Urinary bladder (tissue), 4 donors: ENCODE data around the gene TAF4B. TPM values are rescaled to one million over a fixed set of nuclear protein-coding genes. Genes with fewer than 3 reads are reported as not detected.
"Not testable (repeated sequence)": the region's sequence is repeated elsewhere in the genome, so short reads cannot be mapped to it uniquely, and the experiment has no call there.

Experiments
- DNase-seq: peaks from one replicate; pipeline ENCODE4 v3.0.0-alpha.2; 2015; ENCODE audit errors: extremely low spot score
- H3K27ac ChIP-seq: one replicate; pipeline ENCODE4 v1.5.1; 2013; ENCODE audit warnings: low read depth, mild to moderate bottlenecking, moderate library complexity
- H3K36me3 ChIP-seq: one replicate; pipeline ENCODE4 v1.6.1; 2013; ENCODE audit warnings: mild to moderate bottlenecking, moderate library complexity; ENCODE audit not compliant: insufficient read depth
- H3K4me1 ChIP-seq: one replicate; pipeline ENCODE4 v1.6.1; 2013; ENCODE audit warnings: mild to moderate bottlenecking, moderate library complexity; ENCODE audit not compliant: insufficient read depth
- H3K4me3 ChIP-seq: one replicate; pipeline ENCODE4 v1.5.1; 2013; ENCODE audit warnings: low read depth, low read length
- WGBS: extraction: QIAGEN DNeasy Blood & Tissue Kit; methylation state at CpG from one replicate; pipeline ENCODE4 v1.1.7; 2013; 5-methylcytosine and 5-hydroxymethylcytosine counted together
- polyA plus RNA-seq: library from polyadenylated mRNA; stranded (reverse); fragments of 200-250 nt; gene quantifications from one replicate; pipeline ENCODE4 v1.2.3, GENCODE V29; 2013
- total RNA-seq: library from RNA; depleted of rRNA; stranded (reverse); fragments of >200 nt; gene quantifications from one replicate; pipeline ENCODE4 v1.2.3, GENCODE V29; 2014
- donor health status: healthy with polysubstance abuse.
- donor health status: healthy.

The TAF4B gene
- total and polyA plus RNA-seq, 2 donors: 3.5 to 5.0 TPM

GRCh38 chr18:26301681-26302080, 75.4 kb downstream of the TAF4B start:
- WGBS: 63% methylated on average over 3 of the region's 3 CpGs
- Histone ChIP-seq H3K4me1 (no peaks in the 10 kb centered on the region), H3K27ac (no peak overlapping the region), H3K4me3 (no peak overlapping the region), H3K36me3 (no peaks in the 10 kb centered on the region)
- DNase-seq: no peak

- not testable (repeated sequence) for DNase-seq, H3K4me1 ChIP-seq, H3K27ac ChIP-seq, H3K36me3 ChIP-seq, H3K4me3 ChIP-seq
- 100% methylated on average over 2 of the region's 2 CpGs for WGBS
Observed at GRCh38 chr18:26303222-26303621, 77.0 kb downstream of the TAF4B start.

- H3K27ac ChIP-seq: no peak overlapping the region
- H3K36me3 ChIP-seq: no peaks in the 10 kb centered on the region
- no peaks in the 10 kb centered on the region for H3K4me1 ChIP-seq
- no peak for DNase-seq
- no peak overlapping the region for H3K4me3 ChIP-seq
- WGBS: 95% methylated on average over 1 of the region's 1 CpG
Observed at GRCh38 chr18:26304511-26304910, 78.3 kb downstream of the TAF4B start.

GRCh38 chr18:26307161-26307773, 81.0 kb downstream of the TAF4B start:
- Histone ChIP-seq H3K36me3 (no peaks in the 10 kb centered on the region), H3K4me1 (no peaks in the 10 kb centered on the region), H3K4me3 (no peak overlapping the region), H3K27ac (no peak overlapping the region)
- 45% methylated on average over 3 of the region's 3 CpGs for WGBS
- no peak for DNase-seq

DNA sequence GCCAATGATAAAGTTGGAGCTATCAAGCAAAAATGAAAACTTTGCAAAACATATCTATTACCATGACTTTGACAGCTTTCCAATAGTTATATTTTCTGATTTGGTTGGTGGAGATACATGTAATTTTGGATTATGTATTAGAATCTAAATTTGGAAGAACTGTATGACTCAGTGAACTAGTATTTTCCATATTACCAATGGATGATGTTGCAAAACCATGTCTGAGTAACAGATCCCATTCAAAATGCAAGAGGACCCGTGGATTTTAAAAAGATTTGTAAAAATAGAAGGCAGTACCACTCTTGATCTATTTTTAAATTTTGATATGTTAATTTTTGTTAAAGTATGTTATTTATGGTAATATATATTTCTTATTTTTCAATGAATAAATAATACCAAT, 83.0 kb downstream of the TAF4B start:
- no peak overlapping the region for H3K4me3 ChIP-seq
- 74% methylated on average over 1 of the region's 1 CpG for WGBS
- H3K4me1 ChIP-seq: no peaks in the 10 kb centered on the region
- no peaks in the 10 kb centered on the region for H3K36me3 ChIP-seq
- no peak for DNase-seq
- H3K27ac ChIP-seq: no peak overlapping the region

DNA sequence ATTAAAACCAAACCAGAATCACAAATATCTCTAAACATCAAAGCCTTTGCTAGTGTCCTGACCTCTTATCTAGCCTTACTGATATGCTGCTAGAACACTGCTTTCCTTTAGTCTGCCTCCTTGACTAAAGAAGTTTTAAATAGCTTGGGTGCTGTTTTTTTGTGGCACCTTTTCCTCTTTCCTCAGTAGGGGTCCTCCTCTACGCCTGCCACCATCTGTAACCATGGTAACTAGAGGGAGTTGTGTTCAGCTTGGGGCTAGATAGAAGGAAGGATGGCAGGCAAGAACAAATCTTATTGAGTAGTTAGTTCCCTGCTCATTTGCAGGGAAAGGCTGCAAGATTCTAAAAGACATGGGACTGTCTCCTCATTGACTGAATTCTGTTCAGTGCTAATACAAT, 86.0 kb downstream of the TAF4B start:
- H3K4me1 ChIP-seq: no peaks in the 10 kb centered on the region
- no peak overlapping the region for H3K27ac ChIP-seq
- 88% methylated on average over 1 of the region's 1 CpG for WGBS
- H3K36me3 ChIP-seq: no peaks in the 10 kb centered on the region
- no peak overlapping the region for H3K4me3 ChIP-seq
- DNase-seq: no peak

- Histone ChIP-seq H3K4me3 (no peak overlapping the region), H3K36me3 (no peaks in the 10 kb centered on the region), H3K27ac (no peak overlapping the region), H3K4me1 (no peaks in the 10 kb centered on the region)
- no peak for DNase-seq
- WGBS: 88% methylated on average over 3 of the region's 3 CpGs
Observed at GRCh38 chr18:26317398-26317797, 91.2 kb downstream of the TAF4B start.

GRCh38 chr18:26320686-26321085, 94.4 kb downstream of the TAF4B start:
- Histone ChIP-seq H3K4me3 (no peak overlapping the region), H3K36me3 (no peaks in the 10 kb centered on the region), H3K27ac (no peak overlapping the region), H3K4me1 (no peaks in the 10 kb centered on the region)
- WGBS: 97% methylated on average over 1 of the region's 1 CpG
- DNase-seq: no peak

DNA sequence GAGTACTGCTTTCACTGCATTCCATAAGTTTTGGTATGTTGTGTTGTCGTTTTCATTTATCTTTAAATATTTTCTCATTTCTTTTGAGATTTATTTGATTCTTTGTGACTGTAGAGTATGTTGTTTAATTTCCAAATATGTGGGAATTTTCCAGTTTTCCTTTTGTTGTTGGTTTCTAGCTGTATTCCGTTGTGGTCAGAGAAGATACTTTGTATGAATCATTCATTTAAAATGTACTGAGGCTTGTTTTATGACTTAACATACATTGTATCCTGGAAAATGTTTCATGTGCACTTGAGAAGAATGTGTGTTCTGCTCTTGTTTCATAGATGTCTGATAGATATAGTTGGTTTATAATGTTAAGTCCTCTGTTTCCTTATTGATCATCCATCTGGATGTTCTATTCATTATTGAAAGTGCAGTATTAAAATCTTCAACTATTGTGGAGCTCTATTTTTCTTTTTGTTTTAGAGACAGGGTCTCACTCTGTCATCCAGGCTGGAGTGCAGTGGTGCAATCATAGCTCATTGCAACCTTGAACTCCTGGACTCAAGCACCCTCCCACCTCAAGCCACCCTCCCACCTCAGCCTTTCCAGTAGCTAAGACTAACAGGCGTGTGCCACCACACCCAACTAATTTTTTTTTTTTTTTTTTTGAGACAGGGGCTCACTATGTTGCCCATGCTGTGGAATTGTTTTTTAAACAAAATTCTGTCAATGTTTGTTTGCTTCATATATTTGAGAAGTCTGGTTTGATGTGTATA, 96.8 kb downstream of the TAF4B start:
- WGBS: 95% methylated on average over 3 of the region's 3 CpGs
- no peaks in the 10 kb centered on the region for H3K36me3 ChIP-seq
- H3K27ac ChIP-seq: no peak overlapping the region
- no peak for DNase-seq
- no peak overlapping the region for H3K4me3 ChIP-seq
- H3K4me1 ChIP-seq: no peaks in the 10 kb centered on the region

GRCh38 chr18:26325771-26326170, 99.5 kb downstream of the TAF4B start:
- H3K4me1 ChIP-seq: no peaks in the 10 kb centered on the region
- no peaks in the 10 kb centered on the region for H3K36me3 ChIP-seq
- no peak overlapping the region for H3K4me3 ChIP-seq
- no peak overlapping the region for H3K27ac ChIP-seq
- WGBS: 76% methylated on average over 2 of the region's 2 CpGs
- DNase-seq: no peak

- no peak overlapping the region for H3K27ac ChIP-seq
- DNase-seq: no peak
- H3K4me3 ChIP-seq: no peak overlapping the region
- no peaks in the 10 kb centered on the region for H3K36me3 ChIP-seq
- 57% methylated on average over 3 of the region's 3 CpGs for WGBS
- no peaks in the 10 kb centered on the region for H3K4me1 ChIP-seq
Observed at GRCh38 chr18:26327062-26327461, 100.8 kb downstream of the TAF4B start.

DNA sequence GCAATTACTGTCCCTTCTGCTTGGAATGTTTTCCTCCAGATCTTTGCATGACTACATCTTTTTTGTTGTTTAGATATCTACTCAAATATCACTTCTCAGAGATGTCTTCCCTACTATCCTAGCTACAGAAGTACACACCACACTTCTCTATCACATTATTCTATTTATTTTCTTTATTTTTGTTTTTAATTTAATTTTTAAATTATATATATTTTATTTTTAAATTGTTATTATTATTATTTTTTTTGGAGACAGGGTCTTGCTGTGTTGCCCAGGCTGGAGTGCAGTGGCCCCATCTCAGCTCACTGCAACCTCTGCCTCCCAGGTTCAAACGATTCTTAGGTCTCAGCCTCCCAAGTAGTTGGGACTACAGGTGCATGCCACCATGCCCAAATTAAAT, 106.7 kb downstream of the TAF4B start:
- no peak overlapping the region for H3K27ac ChIP-seq
- no peaks in the 10 kb centered on the region for H3K4me1 ChIP-seq
- no peak overlapping the region for H3K4me3 ChIP-seq
- no peaks in the 10 kb centered on the region for H3K36me3 ChIP-seq
- DNase-seq: no peak
- 91% methylated on average over 1 of the region's 1 CpG for WGBS

DNA sequence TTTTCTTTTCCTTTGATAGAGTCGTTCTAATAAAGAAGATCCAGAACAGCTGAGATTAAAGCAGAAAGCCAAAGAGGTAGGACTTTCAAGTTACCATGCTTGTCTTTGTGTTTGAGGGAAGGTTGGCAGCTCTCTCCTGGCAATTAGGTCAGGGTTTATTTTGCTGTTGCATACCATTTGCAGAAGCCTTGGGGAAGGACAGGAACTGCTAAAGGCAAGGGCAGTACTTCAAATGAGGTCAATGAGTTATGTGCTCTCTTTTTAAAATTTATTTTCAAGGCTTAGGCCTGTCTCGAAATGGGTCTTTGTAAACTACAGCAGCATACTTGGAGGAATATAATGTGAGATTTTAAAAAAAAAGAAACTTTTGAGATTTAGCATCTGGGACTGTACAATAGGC, 108.9 kb downstream of the TAF4B start:
- no peak for DNase-seq
- 29% methylated on average over 2 of the region's 2 CpGs for WGBS
- no peak overlapping the region for H3K4me3 ChIP-seq
- no peaks in the 10 kb centered on the region for H3K4me1 ChIP-seq
- H3K27ac ChIP-seq: no peak overlapping the region
- no peaks in the 10 kb centered on the region for H3K36me3 ChIP-seq

DNA sequence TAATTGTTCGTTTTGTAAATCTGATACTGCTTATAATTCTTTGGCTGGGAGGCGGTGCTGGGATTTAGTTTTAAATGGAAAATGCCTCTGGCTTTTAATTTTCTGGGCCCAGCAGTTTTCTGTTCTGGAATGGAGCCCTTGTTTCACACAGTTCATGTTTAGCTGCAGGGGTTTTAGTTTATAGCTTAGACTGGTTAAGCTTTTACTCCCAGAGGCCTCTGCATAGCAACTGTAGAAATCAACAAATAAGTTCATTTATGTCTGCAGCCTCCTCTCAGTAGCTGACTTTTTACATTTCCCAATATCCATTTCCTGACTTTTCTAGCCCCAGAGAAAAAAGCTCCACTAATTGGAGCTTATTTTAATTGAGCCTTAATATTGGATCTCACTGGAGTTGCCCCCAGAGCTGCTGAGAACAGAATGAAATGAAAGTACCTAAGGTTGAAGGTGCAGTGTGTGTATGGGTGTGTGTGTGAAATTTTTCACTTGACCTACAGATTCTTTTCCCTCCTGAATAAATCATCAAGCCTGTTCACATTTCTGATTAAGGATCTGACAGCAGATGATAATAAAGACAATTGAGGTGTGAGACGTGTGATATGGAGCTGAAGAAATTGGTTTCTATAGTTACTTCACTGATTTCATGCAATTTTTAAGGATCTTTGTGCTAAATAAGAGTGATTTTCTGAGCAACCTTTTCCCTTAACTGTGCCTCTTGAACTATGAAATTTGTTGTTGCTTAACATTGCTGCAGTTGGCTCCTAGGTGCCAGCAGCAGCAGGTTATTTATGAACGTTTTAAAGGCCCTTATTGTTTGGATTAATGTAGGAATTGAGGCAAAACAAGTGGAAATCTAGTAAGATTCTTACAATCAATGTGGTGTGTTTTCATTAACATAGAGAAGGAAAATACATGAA, 109.6 kb downstream of the TAF4B start:
- WGBS: 33% methylated on average over 4 of the region's 4 CpGs
- H3K4me3 ChIP-seq: no peak overlapping the region
- no peak overlapping the region for H3K27ac ChIP-seq
- no peaks in the 10 kb centered on the region for H3K4me1 ChIP-seq
- DNase-seq: peak; percentile 32
- no peaks in the 10 kb centered on the region for H3K36me3 ChIP-seq
